ENCODE results near the gene ASB1. TPM values are rescaled to one million over a fixed set of nuclear protein-coding genes. Genes with fewer than 3 reads are reported as not detected.

The ASB1 gene
- total and polyA plus RNA-seq, 2 donors (not counting 1 experiment from before 2014, with no cell fraction given): 31.9 to 50.7 TPM

Small RNA genes within 50 kb of the gene (small RNA-seq; reads per million reads assigned to genes)
- gene RNU6-234P (ENCODE audit: insufficient read length, low read depth, low replicate concordance): not detected

Other genes starting within 250 kb of the ASB1 start
- 98.6 and 102 TPM in 2 replicates for gene ILKAP, start 223.2 kb upstream of the ASB1 start, total RNA-seq
- 82.5 and 100 TPM in 2 replicates for gene ILKAP, start 223.2 kb upstream of the ASB1 start, polyA plus RNA-seq
- 8.8 and 14.3 TPM in 2 replicates for gene HES6, start 186.9 kb upstream of the ASB1 start, total RNA-seq
- gene HES6, start 186.9 kb upstream of the ASB1 start, polyA plus RNA-seq: 6.5 and 9.5 TPM in 2 replicates
- 11.8 and 12.6 TPM in 2 replicates for gene PER2, start 138.3 kb upstream of the ASB1 start, total RNA-seq
- gene PER2, start 138.3 kb upstream of the ASB1 start, polyA plus RNA-seq: 3.2 and 4.2 TPM in 2 replicates
- 15.2 and 15.5 TPM in 2 replicates for gene TRAF3IP1, start 106.4 kb upstream of the ASB1 start, total RNA-seq
- 1.4 and 4.4 TPM in 2 replicates for gene TRAF3IP1, start 106.4 kb upstream of the ASB1 start, polyA plus RNA-seq

Measured in B cell (primary cell).